C1 segment of cervical spinal cord (tissue), 14 donors: ENCODE results near the gene NADK2.
"Not testable (repeated sequence)": the region's sequence is repeated elsewhere in the genome, so short reads cannot be mapped to it uniquely, and the experiment has no call there.

Experiments
- DNase-seq, 14 donors: peaks; one replicate each; lab custom pipeline; 2025; lab: John Stamatoyannopoulos, UW

The NADK2 gene

GRCh38 chr5:36241631-36242533 lies at the start of gene NADK2:
Gene NADK2, minus strand, starts transcription at chr5:36241925. Its CDS starts 127 bp downstream, at chr5:36241798.
- peak; percentile 82 to 100 (median 98) for DNase-seq

- no peak for DNase-seq
Observed at GRCh38 chr5:36285837-36286615, 44.3 kb upstream of the NADK2 start.

- not testable (repeated sequence) for DNase-seq
Observed at GRCh38 chr5:36283775-36284174, 42.0 kb upstream of the NADK2 start.

GRCh38 chr5:36281626-36282025 lies 39.9 kb upstream of the NADK2 start:
- no peak for DNase-seq

GRCh38 chr5:36279054-36279698 lies 37.5 kb upstream of the NADK2 start:
- no peak for DNase-seq

GRCh38 chr5:36277521-36278176 lies 35.9 kb upstream of the NADK2 start:
- no peak for DNase-seq

- DNase-seq = peak in 7 of 14 donors; percentile 23 to 85 (median 37)
Observed at GRCh38 chr5:36276864-36277263, 35.1 kb upstream of the NADK2 start.

- DNase-seq = no peak
Observed at GRCh38 chr5:36273809-36274526, 32.2 kb upstream of the NADK2 start.

- no peak for DNase-seq
Observed at GRCh38 chr5:36272136-36272690, 30.5 kb upstream of the NADK2 start.

- no peak for DNase-seq
Observed at GRCh38 chr5:36270876-36271575, 29.3 kb upstream of the NADK2 start.

GRCh38 chr5:36270175-36270574 lies 28.4 kb upstream of the NADK2 start:
- no peak for DNase-seq

GRCh38 chr5:36269478-36269877 lies 27.8 kb upstream of the NADK2 start:
- DNase-seq = no peak

- no peak for DNase-seq
Observed at GRCh38 chr5:36267905-36268304, 26.2 kb upstream of the NADK2 start.

- DNase-seq = no peak
Observed at GRCh38 chr5:36264202-36264760, 22.6 kb upstream of the NADK2 start.

- no peak for DNase-seq
Observed at GRCh38 chr5:36261186-36261585, 19.5 kb upstream of the NADK2 start.

- no peak for DNase-seq
Observed at GRCh38 chr5:36253575-36253974, 11.8 kb upstream of the NADK2 start.

GRCh38 chr5:36252722-36253365 lies 11.1 kb upstream of the NADK2 start:
- DNase-seq = peak in 2 of 14 donors; percentile 17 to 70

- no peak for DNase-seq
Observed at GRCh38 chr5:36251218-36251617, 9.5 kb upstream of the NADK2 start.

- DNase-seq = no peak
Observed at GRCh38 chr5:36250427-36250826, 8.7 kb upstream of the NADK2 start.
